ENCODE results near the gene FBXW2.

The FBXW2 gene

DNA sequence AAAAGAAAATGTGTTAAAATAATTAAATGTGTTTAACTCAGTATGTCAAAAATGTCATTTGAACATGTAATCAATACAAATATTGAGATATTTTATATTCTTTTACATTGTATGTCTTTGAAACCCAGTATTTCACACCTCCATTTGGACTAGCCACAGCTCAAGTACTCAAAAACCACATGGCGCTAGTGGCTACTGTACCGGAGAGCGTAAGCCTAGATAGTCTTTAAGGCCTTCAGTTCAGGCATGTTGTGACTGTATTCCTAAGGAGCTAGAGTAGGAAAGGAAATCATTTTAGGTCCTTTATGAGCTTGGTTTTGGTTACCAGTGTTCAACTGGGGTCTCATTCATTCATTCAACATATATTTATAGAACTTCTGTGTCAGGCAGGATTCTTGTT is 12.8 kb downstream of the FBXW2 start:
- TF ChIP-seq POLR2AphosphoS5 (IDR thresholded peaks at IDR 0.05; ENCODE audit: low read depth, low read length) (no peak), TAF1 (IDR thresholded peaks at IDR 0.05; ENCODE audit: borderline replicate concordance, insufficient read depth, low read length) (no peak)

DNA sequence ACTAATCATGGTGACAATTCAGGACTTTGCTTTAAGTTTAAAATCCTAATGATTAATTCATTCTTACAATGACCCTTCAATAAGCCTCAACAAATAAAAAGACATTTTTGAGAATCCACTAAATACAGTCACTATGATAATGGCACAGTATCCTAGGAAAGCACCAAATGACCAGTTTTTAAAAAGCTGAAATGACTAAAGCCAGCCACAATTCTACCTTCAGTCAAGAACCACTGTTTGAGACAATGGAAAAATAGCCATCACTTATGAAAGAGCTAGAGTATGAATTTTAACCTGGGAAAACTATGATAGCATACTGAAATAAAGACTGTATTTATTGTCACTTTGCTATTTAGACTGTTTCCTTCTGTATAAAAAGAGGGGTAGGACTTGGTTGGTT is 14.0 kb downstream of the FBXW2 start:
- TF ChIP-seq FOXP2 (optimal IDR thresholded peaks at IDR 0.05; ENCODE audit: borderline replicate concordance, extremely low read depth, extremely low read length, insufficient read depth), result no peak
- TF ChIP-seq SIN3A (IDR thresholded peaks at IDR 0.05; ENCODE audit: borderline replicate concordance, insufficient read depth, low read length), result no peak
- TF ChIP-seq TAF1 (IDR thresholded peaks at IDR 0.05; ENCODE audit: borderline replicate concordance, insufficient read depth, low read length), result no peak
- TF ChIP-seq, protein P1, sequence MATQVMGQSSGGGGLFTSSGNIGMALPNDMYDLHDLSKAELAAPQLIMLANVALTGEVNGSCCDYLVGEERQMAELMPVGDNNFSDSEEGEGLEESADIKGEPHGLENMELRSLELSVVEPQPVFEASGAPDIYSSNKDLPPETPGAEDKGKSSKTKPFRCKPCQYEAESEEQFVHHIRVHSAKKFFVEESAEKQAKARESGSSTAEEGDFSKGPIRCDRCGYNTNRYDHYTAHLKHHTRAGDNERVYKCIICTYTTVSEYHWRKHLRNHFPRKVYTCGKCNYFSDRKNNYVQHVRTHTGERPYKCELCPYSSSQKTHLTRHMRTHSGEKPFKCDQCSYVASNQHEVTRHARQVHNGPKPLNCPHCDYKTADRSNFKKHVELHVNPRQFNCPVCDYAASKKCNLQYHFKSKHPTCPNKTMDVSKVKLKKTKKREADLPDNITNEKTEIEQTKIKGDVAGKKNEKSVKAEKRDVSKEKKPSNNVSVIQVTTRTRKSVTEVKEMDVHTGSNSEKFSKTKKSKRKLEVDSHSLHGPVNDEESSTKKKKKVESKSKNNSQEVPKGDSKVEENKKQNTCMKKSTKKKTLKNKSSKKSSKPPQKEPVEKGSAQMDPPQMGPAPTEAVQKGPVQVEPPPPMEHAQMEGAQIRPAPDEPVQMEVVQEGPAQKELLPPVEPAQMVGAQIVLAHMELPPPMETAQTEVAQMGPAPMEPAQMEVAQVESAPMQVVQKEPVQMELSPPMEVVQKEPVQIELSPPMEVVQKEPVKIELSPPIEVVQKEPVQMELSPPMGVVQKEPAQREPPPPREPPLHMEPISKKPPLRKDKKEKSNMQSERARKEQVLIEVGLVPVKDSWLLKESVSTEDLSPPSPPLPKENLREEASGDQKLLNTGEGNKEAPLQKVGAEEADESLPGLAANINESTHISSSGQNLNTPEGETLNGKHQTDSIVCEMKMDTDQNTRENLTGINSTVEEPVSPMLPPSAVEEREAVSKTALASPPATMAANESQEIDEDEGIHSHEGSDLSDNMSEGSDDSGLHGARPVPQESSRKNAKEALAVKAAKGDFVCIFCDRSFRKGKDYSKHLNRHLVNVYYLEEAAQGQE (IDR thresholded peaks at IDR 0.05; ENCODE audit: insufficient read depth in 1 of 2, low read depth in 2 of 2, low read length in 2 of 2), result no peak
- no peak for TF ChIP-seq POLR2AphosphoS5 (IDR thresholded peaks at IDR 0.05; ENCODE audit: low read depth, low read length)

DNA sequence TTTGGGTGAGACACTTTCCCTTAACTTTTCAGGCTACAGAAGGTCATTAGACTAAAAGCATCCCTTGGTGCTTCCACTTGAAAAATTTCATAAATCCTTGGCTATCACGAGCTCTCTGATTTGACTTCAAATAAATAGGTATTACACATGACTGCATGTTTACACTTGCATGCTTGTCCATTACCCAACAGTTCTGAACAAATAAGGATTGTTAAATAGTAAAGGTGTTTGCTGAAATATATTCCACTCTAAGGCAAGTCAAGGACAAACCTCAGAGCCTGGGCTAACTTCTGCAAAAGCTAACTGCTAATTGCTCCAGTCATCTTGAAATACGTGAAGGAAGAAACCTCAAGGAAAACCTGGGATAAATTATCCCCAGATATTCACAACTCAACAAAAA is 14.5 kb downstream of the FBXW2 start:
- no peak for TF ChIP-seq FOXP2 (optimal IDR thresholded peaks at IDR 0.05; ENCODE audit: borderline replicate concordance, extremely low read depth, extremely low read length, insufficient read depth)

DNA sequence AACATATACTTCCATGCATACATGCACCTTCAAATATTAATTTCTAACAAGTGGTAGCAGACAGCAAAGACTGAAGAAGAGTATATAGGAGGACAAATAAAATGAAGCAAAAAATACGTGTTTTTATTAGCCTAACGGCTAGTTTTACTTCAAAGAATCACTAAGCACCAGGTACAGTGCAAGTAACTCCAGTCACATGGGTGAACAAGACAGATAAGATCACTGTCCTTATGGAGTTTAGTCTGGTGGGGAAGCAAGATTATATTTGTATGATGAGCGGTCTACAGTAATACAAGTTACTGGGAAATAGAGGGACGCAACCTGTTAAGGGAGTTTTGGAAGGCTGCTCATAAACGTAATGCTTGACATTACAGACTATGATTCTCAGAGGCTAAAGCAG is 16.0 kb downstream of the FBXW2 start:
- no peak for TF ChIP-seq TAF1 (IDR thresholded peaks at IDR 0.05; ENCODE audit: borderline replicate concordance, insufficient read depth, low read length)
- TF ChIP-seq, protein P1 (IDR thresholded peaks at IDR 0.05; ENCODE audit: insufficient read depth in 1 of 2, low read depth in 2 of 2, low read length in 2 of 2), result no peak
- TF ChIP-seq POLR2AphosphoS5 (IDR thresholded peaks at IDR 0.05; ENCODE audit: low read depth, low read length), result no peak
- no peak for TF ChIP-seq FOXP2 (optimal IDR thresholded peaks at IDR 0.05; ENCODE audit: borderline replicate concordance, extremely low read depth, extremely low read length, insufficient read depth)
- TF ChIP-seq SIN3A (IDR thresholded peaks at IDR 0.05; ENCODE audit: borderline replicate concordance, insufficient read depth, low read length), result no peak

DNA sequence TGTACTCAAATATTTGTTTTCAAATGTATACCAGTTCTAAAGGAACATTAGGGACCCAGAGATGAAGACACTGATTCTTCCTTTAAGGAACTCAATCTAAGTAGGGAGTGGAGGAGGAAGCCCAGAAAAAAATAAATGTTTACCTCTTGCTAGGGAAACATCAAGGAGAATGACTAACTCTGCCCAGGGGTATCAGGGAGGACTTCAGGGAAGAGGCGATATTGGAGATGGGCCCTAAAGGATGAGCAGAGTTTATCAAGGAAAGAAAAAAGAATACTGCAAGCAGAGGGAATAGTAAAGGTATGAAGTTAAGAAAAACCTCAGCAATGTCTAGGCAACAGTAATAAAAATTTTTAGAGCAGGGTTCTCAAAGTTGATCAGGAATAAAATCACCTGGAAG is 16.4 kb downstream of the FBXW2 start:
- TF ChIP-seq, protein P1 (IDR thresholded peaks at IDR 0.05; ENCODE audit: insufficient read depth in 1 of 2, low read depth in 2 of 2, low read length in 2 of 2), result no peak
- TF ChIP-seq SIN3A (IDR thresholded peaks at IDR 0.05; ENCODE audit: borderline replicate concordance, insufficient read depth, low read length), result no peak
- no peak for TF ChIP-seq TAF1 (IDR thresholded peaks at IDR 0.05; ENCODE audit: borderline replicate concordance, insufficient read depth, low read length)
- TF ChIP-seq POLR2AphosphoS5 (IDR thresholded peaks at IDR 0.05; ENCODE audit: low read depth, low read length), result no peak
- no peak for TF ChIP-seq FOXP2 (optimal IDR thresholded peaks at IDR 0.05; ENCODE audit: borderline replicate concordance, extremely low read depth, extremely low read length, insufficient read depth)

DNA sequence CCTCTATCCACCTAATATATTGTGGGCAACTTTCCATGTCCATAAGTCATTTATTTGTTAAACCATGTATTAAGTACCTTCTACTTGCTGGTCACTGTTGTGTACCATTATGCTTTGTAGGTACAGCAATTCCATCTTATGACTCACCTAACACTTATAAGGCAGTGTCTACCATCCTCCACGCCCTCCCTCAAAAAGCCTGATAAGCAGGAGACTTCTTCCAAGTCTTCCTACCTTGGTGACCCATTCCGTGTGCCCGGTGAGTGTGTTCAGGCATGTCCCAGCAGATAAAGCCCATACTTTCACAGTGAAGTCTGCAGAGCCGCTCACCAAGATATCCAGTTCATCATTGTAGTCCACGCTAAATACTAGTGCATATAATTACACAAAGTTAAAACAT is 17.4 kb downstream of the FBXW2 start:
- TF ChIP-seq FOXP2 (optimal IDR thresholded peaks at IDR 0.05; ENCODE audit: borderline replicate concordance, extremely low read depth, extremely low read length, insufficient read depth) (no peak), SIN3A (IDR thresholded peaks at IDR 0.05; ENCODE audit: borderline replicate concordance, insufficient read depth, low read length) (no peak), TAF1 (IDR thresholded peaks at IDR 0.05; ENCODE audit: borderline replicate concordance, insufficient read depth, low read length) (no peak), POLR2AphosphoS5 (IDR thresholded peaks at IDR 0.05; ENCODE audit: low read depth, low read length) (no peak)
- TF ChIP-seq, protein P1 (IDR thresholded peaks at IDR 0.05; ENCODE audit: insufficient read depth in 1 of 2, low read depth in 2 of 2, low read length in 2 of 2), result no peak

Data from PFSK-1 (cell line).